Stimulated activated CD8-positive, alpha-beta memory T cell treated with anti-CD3 and anti-CD28 coated beads, Interleukin-7, amount 100 ng/mL, for 1 hour (primary cell): ENCODE measurements around the gene KATNB1.
A peak's percentile ranks its signal among the peaks of the same experiment; 100 is the strongest.
"Not testable (repeated sequence)": the region's sequence is repeated elsewhere in the genome, so short reads cannot be mapped to it uniquely, and the experiment has no call there.

ENCODE experiments used
- DNase-seq, 2 donors: peaks; one replicate each; pipeline ENCODE4 v3.0.0-alpha.2; 2020; ENCODE audit warnings: low read depth in 2 of 2

KATNB1 gene

DNA sequence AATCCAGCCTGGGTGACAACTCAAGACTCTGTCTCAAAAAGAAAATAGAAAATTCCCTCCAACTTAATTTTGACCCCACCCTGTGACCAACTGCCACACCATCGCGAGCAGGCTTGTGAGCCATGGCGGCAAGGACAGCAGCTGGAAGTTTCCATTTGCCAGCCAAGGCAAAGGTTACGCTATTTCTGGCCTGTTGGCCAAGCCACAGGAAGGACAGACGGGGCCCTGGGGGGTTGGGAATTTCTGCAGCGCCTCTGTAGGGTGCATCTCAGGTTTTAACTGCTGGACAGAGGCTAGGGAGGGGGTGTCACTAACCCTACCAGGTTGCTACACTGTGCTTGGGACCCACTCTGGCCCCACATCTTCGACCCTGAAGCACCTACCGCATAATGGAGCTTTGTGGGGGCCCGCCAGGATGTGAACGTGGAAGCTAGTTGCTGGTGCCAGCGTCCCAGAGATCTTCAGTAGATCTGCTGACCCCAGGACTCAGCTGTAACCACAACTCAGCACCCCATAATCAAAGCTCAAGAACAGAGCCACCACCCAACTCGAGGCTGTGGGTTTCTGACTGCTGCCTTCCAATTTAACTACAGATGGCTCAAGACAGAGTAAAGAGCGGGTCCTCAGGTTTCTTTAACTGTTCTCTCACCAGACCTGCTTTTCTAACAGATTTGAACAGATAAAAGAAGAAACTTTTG is 55.8 kb downstream of the KATNB1 start:
- no peak for DNase-seq

- DNase-seq: no peak
Measured at GRCh38 chr16:57791893-57792461, 56.4 kb downstream of the KATNB1 start.

DNA sequence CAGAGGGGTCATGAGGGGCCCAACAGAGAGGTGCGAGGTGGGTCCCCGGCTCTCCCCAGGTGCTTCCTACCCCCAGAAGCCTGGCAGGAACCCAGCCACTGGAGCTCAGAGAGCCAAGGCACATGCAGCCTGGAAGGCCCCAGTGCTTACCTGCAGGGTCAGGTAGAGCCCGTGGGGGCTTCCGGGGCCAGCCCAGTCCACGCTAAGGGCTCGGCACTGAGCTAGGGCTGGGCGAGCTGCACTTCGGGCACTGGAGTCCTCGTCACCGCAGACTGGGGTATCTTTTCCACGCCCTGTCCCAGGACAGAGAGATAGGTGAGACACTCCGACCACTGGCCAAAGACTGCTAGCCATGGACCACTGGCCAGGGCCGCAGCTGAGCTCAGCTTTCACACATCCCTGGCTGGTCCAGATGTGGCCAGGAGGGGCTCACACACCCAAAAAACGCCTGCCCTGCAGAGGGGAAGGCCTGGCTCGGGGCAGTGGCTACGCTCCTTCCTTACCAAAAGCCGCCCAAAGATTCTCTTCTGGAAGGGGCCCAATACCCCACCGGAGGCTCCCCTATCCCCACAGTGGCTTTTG is 59.4 kb downstream of the KATNB1 start:
- DNase-seq: no peak

GRCh38 chr16:57795431-57795878 is 59.9 kb downstream of the KATNB1 start:
- no peak for DNase-seq

GRCh38 chr16:57796014-57796413 is 60.4 kb downstream of the KATNB1 start:
- not testable (repeated sequence) for DNase-seq

DNA sequence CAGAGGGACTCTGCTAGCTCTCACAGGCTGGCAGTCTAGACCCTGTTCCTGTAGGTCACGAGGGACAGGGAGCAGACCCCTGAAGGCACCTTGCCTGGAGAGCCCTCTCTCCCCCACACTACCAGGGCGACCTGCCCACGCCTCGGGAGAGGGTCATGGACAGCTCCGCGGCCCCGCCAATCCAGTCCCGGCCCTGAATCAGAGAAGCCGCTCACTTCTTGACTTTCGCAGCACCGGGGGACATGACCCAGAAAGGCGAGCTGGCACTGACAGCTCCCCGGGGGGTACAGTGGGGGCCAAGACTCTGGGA is 61.6 kb downstream of the KATNB1 start:
- no peak for DNase-seq

DNA sequence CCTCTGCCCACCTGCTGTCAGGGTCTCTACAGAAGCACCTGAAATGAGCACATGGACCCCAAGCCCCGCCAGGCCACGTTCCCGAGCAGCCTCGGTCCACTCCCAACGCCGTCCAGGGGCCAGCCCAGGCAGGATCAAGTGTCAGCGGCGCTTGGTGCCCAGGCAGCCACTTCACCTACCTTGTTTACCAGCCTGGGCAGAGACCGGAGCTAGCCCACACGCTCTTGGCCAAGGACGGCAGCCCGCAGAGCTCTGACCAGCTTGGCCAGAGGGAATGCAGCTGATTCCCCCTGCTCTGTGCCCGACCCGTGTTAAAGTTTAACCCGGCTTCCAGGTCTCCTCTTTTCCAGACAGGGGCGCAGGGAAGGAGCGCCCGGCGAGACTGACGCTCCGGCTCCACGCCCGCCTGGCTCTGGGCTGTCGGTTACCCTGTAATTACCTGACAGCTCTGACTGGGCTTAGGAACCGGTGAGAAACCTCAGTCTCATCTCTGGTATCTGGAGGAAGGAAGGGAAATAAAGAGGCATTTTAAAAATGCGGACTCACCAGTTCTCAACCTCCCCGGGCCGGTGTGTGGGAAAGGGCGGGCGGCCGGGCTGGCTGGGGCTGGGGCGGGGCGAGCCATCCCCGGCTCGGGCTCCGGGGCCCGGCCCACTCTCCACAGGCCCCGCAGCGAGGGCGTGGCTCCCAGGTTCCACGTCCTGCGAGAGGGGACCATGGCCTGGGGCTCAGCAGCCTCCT is 62.1 kb downstream of the KATNB1 start:
- no peak for DNase-seq

- no peak for DNase-seq
Measured at GRCh38 chr16:57798267-57798810, 62.8 kb downstream of the KATNB1 start.

- DNase-seq: no peak
Measured at GRCh38 chr16:57798953-57799599, 63.5 kb downstream of the KATNB1 start.

DNA sequence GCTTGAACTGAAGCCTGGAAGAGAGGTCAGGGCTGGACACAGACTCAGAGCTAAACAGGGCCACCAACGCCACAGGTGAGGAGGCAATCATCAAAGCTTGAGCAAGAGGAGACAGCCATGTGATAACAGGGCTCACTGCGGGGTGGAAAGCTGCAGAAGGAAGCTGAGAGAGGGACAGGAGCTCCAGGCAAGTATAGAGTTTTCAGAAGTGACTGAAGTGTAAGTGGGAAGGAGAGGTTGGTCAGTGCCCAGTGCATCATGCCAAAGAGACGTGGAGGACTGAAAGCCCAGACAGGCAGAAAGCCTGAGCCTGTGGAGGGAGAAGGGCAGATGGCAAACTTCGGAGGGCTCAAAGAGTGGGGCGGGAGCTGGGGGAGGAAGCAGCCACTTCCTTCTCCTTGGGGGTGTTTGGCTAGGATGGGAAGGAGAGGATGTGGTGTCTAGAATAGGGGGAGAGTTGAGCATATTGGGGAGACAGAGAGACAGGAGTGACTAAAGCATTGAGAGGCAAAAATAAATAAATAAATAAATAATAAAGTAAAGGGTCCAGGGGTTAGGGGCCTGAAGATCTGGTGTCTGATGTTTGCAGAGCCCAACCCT is 64.1 kb downstream of the KATNB1 start:
- no peak for DNase-seq

DNA sequence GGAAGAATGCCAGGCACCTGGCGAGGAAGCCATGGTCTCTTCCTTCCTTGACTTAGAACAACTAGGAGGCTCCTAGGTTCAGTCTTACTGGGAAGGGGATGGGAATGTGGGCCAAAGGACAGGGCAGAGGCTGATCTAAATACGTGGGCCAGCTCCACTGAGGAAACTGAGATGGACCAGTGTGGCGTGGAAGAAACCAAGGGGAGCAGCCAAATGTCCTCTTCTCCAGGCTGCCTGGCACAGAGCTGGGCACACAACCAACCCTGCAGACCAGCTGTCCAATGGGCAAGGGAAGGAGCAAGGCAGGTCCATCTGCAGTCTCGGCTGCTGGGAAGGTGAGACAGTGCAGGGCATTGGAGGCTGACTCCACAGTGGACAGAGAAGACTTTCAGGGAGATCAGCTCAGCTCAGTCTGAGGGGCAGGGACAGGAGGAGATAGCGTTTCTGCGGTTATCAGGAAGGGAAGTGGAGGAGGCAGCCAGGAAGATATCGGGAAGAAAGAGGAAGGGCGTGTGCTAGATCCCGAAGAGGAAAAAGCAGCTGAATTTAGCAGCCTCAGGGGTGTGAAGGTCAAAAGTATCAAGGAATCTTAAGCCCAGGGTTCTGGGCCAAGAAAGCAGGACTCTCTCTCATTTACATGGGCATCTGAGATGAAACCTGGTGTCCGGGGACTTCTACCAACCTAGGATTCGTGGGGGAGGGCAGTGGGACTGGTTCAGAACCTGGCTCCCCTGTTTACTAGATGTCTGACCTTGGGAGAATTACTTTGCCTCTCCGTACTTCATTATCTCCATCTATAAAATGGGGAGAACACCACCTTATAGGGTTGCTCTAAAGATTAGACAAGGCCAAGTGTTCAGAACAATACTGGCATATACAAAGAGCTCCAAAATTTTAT is 64.9 kb downstream of the KATNB1 start:
- DNase-seq: no peak

DNA sequence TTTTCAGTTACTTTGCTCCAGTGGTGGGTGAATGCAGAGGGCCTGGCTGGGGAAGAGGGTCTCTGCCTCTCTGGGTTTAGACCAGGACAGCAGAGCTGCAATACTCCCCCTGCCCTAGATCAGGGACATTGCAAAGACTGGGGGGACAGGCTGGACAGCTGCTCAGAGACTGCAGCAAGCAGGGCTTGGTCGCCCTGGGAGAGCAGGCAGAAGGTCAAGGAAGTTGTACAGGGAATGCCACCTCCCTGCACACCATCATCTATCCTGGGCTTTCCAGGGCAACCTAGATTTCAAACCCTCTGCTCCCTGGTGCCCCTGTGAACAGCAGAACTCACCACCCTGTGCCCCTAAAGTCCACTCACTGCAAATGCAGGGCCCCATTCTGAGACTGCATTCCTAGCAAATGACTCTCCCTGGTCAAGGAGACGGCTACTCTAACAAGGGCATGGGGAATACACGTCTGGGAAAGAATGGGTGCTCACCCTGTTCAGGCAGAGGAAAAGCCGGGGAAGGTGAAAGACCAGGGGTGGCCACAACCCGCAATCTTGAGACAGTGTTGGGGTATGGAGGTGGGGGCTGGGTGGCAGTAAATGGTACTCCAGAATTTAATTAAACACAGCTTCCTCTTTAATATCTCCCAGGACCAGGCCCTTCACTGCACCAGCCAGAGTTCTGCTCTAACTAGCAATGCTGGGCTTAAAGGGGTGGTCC is 65.7 kb downstream of the KATNB1 start:
- no peak for DNase-seq

- DNase-seq: no peak
Measured at GRCh38 chr16:57801809-57802340, 66.3 kb downstream of the KATNB1 start.

GRCh38 chr16:57802341-57803133 is 67.0 kb downstream of the KATNB1 start, which contains the start of gene KIFC3:
Gene KIFC3 (minus strand): TSS chr16:57802491. CDS start chr16:57798243, 4,248 bp downstream.
- DNase-seq: peak; percentile 48 to 69

- no peak for DNase-seq
Measured at GRCh38 chr16:57803134-57803990, 67.8 kb downstream of the KATNB1 start.

DNA sequence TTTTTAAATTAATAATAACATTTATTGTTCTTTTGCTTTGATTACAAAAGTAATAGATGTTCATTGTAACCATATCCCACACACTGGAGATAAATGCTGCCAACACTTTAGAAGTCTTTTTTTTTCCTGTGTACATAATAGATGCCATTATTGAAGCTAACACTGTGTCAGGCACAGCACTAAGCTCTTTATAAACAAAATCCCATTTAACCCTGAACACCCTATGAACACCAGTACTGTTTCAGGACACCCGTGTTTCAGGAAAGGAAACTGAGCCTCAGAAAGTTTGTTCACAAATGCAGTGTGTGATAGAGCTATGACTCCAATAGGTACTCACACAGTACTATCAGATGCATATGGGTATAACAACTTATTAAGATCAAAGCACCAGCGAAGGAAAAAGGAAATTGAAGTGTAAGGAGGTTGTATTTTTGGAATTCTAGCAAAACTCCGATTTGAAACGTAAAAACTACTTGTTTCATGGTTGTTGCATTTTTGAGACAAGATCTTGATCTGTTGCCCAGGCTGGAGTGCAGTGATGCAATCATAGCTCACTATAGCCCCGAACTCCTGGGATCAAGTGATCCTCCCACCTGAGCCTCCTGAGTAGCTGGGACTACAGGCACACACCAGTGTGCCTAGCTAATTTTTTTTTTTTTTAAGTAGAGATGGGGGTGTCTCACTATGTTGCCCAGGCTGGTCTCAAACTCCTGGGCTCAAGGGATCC is 68.7 kb downstream of the KATNB1 start:
- no peak for DNase-seq

GRCh38 chr16:57805176-57805575 is 69.6 kb downstream of the KATNB1 start:
- DNase-seq: no peak
